LNCaP clone FGC (cell line): ENCODE data around the gene QPRT.

Experiments used
- DNase-seq: peaks from one replicate; pipeline ENCODE4 v3.0.0-alpha.2; 2011; ENCODE audit warnings: low read depth
- H3K4me3 ChIP-seq: 2 replicates; pipeline ENCODE4 v1.5.1; 2011; ENCODE audit warnings: mild to moderate bottlenecking, low read depth, low read length, control low read depth
- CTCF ChIP-seq: IDR thresholded peaks from 2 replicates; pipeline ENCODE4 v1.5.1; 2012; ENCODE audit warnings: mild to moderate bottlenecking; ENCODE audit not compliant: control insufficient read depth, insufficient read depth; ENCODE audit errors: extremely low read depth

Gene QPRT

GRCh38 chr16:29675811-29676643 is 3.0 kb upstream of the QPRT start:
- H3K4me3 ChIP-seq = no peak overlapping the region
- no peak for TF ChIP-seq CTCF
- no peak for DNase-seq

GRCh38 chr16:29676989-29677785 is 1.8 kb upstream of the QPRT start:
- no peak for TF ChIP-seq CTCF
- no peak overlapping the region for H3K4me3 ChIP-seq
- DNase-seq = no peak

GRCh38 chr16:29680180-29680598 is 1.2 kb downstream of the QPRT start:
- TF ChIP-seq CTCF = no peak
- no peak for DNase-seq
- H3K4me3 ChIP-seq = no peak overlapping the region

GRCh38 chr16:29683543-29684090 is 4.6 kb downstream of the QPRT start:
- no peak for DNase-seq
- H3K4me3 ChIP-seq = no peak overlapping the region
- no peak for TF ChIP-seq CTCF

GRCh38 chr16:29684679-29685078 is 5.7 kb downstream of the QPRT start:
- no peak overlapping the region for H3K4me3 ChIP-seq
- no peak for TF ChIP-seq CTCF
- DNase-seq = no peak

GRCh38 chr16:29686740-29687332 is 7.9 kb downstream of the QPRT start:
- no peak for TF ChIP-seq CTCF
- DNase-seq = no peak
- no peak overlapping the region for H3K4me3 ChIP-seq
